GM18502 (cell line): ENCODE data around the gene MARK2.

Experiments used
- ATAC-seq: cut with Tn5 transposase; IDR thresholded peaks from one replicate; pipeline ENCODE4 v1.9.1; 2021; ENCODE audit warnings: mild to moderate bottlenecking; ENCODE audit not compliant: unreplicated experiment, poor library complexity

The MARK2 gene

GRCh38 chr11:63919267-63920125 is 80.6 kb downstream of the MARK2 start:
- ATAC-seq: no peak

- no peak for ATAC-seq
Observed at GRCh38 chr11:63920126-63920938, 81.4 kb downstream of the MARK2 start.

DNA sequence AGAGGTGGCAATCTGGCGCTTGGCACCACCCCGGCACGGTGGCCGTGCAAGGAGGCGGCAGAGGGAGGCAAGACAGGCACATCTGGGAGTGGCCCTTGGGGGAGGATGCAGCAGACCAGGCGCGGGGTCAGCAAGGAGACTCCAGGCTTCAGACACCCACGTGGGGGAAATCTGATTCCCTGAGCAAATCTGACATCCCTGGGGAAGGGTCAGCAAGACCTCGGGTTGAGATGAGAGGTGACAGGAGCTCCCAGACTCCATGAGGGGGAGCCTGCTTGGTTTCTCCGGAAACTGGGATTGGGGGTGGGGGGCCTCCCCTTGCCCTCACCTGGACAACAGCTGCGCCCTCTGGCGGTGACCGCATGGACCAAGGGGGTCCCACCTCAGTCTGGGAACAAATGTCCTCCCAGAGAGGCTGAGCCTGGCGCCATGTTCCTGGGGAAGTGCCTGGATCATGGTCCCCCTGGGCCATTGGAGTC is 82.1 kb downstream of the MARK2 start:
- ATAC-seq: no peak

DNA sequence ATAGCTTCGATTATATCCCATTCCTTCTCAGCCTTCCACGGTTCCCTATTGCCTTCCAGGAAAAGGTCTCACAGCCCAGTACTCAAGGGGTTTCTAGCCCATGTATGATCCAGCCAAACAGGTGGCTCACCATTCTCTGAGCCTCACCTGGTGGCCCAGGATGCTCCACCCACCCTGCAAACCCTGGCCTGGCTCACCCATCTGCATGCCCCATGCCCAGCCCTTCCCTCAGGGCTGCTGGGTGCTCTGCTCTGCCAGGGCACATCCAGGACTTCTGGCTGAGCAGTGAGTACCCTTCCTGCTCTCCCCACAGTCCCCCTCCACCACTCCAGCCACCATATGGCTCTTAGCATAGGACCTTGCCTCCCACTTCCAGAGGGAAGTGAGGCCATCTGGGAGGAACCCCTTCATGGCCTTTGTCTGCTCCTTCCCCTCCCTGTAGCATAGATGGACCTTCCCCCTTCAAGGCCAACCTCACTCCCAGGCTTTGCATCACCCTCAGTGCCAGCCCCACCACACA is 83.8 kb downstream of the MARK2 start:
- no peak for ATAC-seq

GRCh38 chr11:63923319-63923718 is 84.4 kb downstream of the MARK2 start:
- ATAC-seq: no peak

DNA sequence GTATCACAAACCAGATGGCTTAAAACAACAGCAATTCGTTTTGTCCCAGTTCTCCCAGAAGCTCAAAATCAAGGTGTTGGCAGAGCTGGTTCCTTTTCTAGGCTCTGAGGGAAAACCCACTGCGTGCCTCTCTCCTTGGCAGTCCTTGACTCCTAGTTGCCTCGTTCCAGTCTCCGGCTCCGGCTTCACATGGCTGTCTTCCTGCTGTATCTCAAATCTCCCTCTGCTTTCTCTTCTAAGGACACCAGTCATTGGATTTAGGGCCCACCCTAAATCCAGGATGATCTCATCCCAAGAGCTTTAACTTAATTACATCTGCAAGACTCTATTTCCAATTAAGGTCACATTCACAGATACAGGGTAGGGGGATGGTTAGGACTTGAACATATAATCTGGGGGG is 90.7 kb downstream of the MARK2 start:
- no peak for ATAC-seq

DNA sequence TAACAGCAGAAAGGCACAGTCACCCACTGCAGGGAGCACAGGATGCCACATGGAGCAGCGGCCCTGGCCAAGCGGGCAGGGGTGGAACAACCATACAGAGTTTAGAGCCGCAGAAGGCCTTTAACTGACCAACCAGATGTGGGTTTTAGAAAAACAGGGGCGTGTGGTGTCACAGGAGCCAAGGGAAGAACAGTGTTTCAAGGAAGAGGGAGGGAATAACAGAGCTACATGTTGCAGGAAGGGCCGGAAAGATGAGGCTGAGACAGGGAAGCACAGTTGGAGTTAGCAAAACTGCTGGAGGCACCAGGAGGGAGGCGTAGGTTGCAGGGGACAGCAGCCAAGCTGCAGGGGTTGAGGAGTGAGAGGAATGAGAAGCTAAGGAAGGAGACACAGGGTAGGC is 92.1 kb downstream of the MARK2 start:
- ATAC-seq: no peak

- no peak for ATAC-seq
Observed at GRCh38 chr11:63931876-63932275, 93.0 kb downstream of the MARK2 start.

DNA sequence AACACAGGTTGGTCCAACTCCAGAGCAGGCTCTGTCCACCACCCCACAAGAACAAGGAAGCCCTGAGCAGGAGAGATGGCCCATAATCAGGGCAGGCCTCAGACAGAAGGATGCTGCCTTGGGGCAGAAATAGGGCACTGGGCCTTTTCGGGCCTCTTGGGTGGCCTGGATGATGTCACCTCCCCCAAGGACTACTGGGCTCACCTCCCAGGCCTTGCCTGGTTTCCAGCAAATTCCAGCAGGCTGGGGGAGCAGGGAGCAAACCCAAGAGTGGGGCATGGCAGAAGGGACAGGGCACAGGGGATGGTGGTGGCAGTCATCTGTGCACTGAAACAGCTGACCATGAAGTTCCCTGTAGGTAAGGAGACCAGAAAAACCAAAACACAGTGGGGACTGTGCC is 94.5 kb downstream of the MARK2 start:
- no peak for ATAC-seq

GRCh38 chr11:63937713-63938478 is 99.0 kb downstream of the MARK2 start:
- peak; percentile 14 for ATAC-seq

DNA sequence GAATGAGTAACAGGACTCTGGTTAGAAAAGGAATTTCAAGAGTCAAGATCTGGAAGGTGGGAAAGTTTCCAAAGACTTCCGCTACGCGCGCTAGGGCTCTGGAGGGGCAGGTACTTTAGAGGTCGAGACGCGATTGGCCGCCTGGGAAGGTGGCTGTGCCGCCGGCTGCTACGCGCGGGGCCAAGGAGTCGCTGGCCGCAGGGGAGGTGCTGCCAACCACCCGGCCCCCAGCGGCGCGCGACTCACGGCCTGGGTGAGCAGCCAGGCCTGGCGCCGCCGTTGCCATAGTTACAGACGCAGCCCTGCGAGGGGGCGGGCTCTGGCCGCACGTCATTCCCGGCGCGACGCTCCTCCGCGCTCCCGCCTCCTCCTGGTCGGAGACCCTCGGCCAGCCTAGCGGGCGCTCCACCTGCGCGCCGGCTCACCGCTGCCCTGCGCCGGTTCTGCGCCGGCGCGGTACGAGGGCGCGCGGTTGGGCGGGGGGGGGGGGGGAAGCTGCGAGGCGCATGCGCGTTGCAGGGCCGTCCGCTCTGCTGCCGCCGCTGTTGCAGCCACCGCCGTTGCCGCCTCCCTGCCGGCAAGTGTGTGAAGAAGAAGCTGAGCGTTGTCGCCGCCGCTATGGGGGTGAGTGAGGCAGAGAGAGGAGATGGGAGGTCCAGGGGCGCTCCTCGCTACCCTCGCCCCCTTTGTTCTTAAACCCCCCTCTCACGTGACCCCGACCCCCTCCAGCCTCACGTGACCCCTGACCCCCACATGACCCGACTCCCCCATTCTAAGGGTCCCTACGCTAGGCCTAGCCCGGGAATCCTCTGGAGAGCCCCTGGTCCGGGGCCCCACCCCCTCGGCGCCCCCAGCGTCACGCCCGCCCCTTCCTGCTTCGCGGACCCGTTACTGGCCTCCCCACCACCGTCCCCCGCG is 99.8 kb downstream of the MARK2 start, which contains the start of gene NAA40:
TSS of gene NAA40 (plus strand) at position 524 of the 918 bp plus-strand sequence. CDS start at position 619, 95 bp downstream.
- ATAC-seq: peak; percentile 92

DNA sequence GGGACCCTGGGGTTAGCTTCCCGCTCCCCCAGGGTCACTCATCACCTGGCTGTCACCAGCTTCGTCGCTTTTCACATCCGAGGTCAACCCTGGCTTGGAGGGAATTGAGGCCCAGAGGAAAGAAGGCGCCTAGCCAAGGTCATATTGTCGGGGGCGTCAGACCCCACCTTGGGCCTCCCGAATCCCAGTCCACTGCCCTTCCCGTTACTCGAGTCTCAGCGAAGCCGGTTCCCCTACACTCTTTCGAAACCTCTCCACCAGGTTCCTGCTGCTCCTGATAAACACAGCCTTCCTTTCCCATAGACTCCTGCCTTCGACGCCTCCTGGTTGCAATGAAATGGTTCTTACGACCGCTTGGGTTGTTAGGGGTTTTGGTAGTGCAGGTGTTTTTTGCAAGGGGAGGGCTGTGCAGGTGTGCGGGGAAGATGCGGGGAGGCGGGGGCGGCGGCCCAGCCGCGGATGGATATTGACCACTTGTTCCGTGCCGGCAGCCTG is 100.5 kb downstream of the MARK2 start:
- no peak for ATAC-seq

- no peak for ATAC-seq
Observed at GRCh38 chr11:63940786-63941185, 101.9 kb downstream of the MARK2 start.

GRCh38 chr11:63941901-63942300 is 103.0 kb downstream of the MARK2 start:
- no peak for ATAC-seq

- ATAC-seq: no peak
Observed at GRCh38 chr11:63942803-63943202, 103.9 kb downstream of the MARK2 start.

DNA sequence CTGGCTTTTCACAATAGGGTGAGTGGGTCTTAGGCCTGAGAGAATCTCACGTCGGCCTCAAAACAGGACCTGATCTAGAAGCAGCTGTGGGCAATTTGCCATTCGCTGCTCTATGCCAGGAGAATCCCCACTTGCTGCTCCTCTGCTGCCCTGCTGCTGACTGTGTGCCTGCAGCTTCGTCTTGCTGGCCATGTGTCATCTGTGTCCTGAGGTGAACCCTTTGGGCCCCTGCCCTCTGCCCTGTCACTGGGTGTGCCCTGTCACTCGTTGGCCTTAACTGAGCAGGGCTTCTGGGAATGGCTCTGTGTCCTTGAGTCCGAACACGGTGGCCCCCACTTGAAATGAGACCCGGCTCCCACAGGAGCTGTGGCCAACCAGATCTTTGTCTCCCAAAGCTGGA is 106.1 kb downstream of the MARK2 start:
- ATAC-seq: no peak

- no peak for ATAC-seq
Observed at GRCh38 chr11:63945477-63946163, 106.7 kb downstream of the MARK2 start.

DNA sequence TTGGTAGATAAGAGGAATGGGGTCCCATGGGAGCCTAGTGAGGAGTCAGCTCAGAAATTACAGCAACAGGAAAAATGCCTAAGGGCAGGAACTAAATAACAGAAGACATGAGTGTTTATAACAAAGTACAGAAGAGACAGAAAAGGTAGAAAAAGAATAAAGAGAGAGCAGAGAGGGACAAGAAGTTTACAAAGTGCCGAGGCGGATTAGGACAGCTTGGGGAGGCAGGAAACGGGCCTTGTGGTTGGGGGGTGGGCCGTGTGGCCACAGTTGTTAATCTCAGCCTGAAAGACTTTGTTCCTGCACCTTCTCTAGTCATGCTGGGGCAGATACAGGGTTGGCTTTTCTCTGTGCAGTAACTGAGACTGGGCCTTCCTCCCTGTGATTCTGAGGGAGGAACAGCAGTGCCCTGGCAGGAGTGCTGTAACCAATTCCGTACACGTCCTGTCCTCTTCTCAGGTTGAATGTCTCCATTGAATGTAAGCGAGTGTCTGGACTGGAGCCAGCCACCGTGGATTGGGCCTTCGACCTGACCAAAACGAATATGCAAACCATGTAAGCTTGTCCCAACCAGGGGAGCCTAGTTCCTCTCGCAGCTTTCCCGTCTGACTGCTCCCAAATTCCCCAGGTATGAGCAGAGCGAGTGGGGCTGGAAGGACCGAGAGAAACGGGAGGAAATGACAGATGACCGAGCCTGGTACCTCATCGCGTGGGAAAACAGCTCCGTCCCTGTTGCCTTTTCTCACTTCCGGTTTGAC is 113.0 kb downstream of the MARK2 start:
- no peak for ATAC-seq
